Stimulated activated CD4-positive, alpha-beta T cell treated with anti-CD3 and anti-CD28 coated beads, TNF-alpha, amount 100 ng/mL, for 4 hours (primary cell): Measurements from ENCODE around the gene ZCCHC24.

ENCODE experiments used
- DNase-seq, 3 experiments: peaks; one replicate each; pipeline ENCODE4 v3.0.0-alpha.2; 2020; ENCODE audit warnings: low read depth in 3 of 3

Gene ZCCHC24

GRCh38 chr10:79431428-79431827, 14.0 kb downstream of the ZCCHC24 start:
- DNase-seq, result no peak

DNA sequence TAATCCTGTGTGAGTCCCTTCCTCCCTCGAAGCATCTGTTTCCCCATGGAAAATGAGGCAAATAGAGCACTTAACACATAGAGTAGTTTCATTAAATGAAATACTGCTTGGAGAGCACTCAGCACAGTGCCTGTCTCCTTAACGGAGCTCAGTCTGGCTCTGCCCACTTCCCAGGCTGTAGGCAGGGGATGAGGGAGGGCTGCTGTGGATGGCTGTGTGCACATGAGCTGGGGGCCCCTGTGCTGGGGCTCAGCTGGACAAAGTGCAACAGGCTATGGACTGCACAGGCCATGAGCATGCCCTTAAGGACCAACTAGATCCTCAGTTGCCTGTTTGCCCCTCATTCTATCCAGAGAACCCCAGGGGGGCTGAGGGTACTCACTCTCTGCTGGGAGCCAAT, 14.5 kb downstream of the ZCCHC24 start:
- no peak for DNase-seq

- no peak for DNase-seq
Measured at GRCh38 chr10:79430325-79430905, 15.0 kb downstream of the ZCCHC24 start.

- DNase-seq, result no peak
Measured at GRCh38 chr10:79429751-79430150, 15.7 kb downstream of the ZCCHC24 start.

DNA sequence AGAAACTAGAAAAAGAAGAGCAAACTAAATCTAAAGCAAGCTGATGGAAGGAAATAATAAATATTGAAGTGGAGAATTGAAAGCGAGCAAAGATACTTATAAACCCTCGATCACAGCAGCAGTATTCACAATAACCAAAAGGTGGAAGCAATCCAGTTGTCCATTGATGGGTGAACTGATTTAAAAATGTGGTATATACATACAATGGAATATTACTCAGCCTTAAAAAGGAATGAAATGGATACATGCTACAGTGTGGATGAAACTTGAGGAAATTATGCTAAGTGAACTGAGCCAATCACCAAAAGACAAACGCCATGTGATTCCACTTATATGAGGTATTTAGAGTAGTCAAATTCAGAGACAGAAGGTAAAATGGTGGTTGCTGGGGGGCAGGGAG, 17.5 kb downstream of the ZCCHC24 start:
- no peak for DNase-seq

GRCh38 chr10:79425074-79425532, 20.3 kb downstream of the ZCCHC24 start:
- DNase-seq, result no peak

DNA sequence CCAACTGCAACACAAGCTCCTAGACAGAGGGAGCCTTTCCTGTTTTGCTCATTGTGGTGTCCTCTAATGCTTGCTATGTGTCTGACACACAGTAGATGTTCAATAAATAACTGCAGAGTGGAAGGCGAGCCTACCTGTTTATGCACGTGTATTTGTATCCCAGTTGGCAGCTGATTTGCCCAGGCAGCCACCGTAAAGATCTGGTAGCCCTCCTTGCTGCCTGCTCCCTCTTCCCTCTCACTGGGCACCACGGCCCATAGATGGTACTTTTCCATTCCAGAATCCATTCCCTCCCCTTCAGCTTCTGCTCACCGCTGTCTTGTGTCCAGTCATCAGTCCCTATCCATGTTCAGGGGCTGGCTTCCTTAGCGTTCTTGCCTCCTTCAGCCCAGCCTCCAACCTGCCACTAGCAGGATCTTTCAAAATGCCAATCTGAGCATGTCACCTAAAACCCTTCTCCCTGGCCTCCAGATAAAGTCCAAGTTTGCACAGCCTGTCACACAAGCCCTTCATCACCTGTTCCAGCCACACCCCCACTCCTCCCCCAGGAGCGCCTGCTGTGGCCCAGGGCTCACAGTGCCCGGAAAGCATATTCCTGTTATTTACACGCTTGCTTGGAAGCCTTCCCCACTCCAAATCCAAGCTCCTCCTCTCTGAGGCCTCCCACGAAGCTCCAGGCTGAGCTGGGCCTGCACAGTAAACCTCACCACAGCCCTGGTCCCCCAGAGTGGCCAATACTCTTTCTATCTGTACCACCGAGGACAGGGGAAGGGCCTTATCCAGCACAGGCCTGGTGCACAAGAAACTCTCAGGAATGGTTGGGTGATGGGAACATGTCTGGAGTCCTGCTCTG, 21.0 kb downstream of the ZCCHC24 start:
- no peak for DNase-seq

GRCh38 chr10:79422178-79422892, 23.1 kb downstream of the ZCCHC24 start:
- no peak for DNase-seq

- DNase-seq, result no peak
Measured at GRCh38 chr10:79420974-79421688, 24.3 kb downstream of the ZCCHC24 start.

GRCh38 chr10:79418886-79419595, 26.4 kb downstream of the ZCCHC24 start:
- DNase-seq, result no peak

- no peak for DNase-seq
Measured at GRCh38 chr10:79418274-79418673, 27.1 kb downstream of the ZCCHC24 start.

GRCh38 chr10:79417731-79418130, 27.7 kb downstream of the ZCCHC24 start:
- no peak for DNase-seq

GRCh38 chr10:79417266-79417665, 28.2 kb downstream of the ZCCHC24 start:
- DNase-seq, result no peak

DNA sequence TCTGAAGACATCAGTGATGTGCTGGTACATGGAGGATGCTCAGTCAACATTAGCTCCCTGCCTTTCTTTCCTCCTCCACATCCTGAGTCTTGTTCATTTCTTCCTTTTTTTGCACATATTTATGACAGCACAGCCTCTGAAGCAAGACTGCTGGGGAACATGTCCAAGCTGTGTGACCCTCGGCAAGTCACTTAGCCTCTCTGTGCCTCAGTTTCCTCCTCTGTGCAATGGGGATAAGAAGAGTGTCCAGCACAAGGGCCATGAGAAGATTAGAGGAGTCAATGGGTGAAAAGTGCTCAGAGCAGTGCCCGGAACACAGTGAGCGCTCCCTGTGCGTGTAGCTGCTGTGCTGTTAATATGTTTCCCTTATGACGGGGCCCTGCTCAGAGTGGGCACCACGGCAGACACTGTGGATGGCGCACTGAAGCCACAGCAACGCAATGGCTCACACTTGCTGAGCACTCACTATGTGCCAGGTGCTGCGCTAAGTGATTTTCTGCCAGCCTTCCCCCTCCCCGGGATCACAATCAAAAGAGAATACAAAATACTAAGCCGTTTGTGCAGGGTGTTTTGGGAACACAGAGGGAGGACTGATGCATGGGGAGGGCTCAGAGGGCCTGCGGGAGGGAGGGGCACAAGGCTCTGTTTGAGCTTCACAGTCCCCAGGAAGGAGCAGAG, 28.7 kb downstream of the ZCCHC24 start:
- no peak for DNase-seq

GRCh38 chr10:79415736-79416577, 29.5 kb downstream of the ZCCHC24 start:
- no peak for DNase-seq

- DNase-seq, result no peak
Measured at GRCh38 chr10:79414714-79415113, 30.7 kb downstream of the ZCCHC24 start.

- DNase-seq, result no peak
Measured at GRCh38 chr10:79413196-79413595, 32.2 kb downstream of the ZCCHC24 start.

GRCh38 chr10:79412516-79412915, 32.9 kb downstream of the ZCCHC24 start:
- DNase-seq, result no peak

DNA sequence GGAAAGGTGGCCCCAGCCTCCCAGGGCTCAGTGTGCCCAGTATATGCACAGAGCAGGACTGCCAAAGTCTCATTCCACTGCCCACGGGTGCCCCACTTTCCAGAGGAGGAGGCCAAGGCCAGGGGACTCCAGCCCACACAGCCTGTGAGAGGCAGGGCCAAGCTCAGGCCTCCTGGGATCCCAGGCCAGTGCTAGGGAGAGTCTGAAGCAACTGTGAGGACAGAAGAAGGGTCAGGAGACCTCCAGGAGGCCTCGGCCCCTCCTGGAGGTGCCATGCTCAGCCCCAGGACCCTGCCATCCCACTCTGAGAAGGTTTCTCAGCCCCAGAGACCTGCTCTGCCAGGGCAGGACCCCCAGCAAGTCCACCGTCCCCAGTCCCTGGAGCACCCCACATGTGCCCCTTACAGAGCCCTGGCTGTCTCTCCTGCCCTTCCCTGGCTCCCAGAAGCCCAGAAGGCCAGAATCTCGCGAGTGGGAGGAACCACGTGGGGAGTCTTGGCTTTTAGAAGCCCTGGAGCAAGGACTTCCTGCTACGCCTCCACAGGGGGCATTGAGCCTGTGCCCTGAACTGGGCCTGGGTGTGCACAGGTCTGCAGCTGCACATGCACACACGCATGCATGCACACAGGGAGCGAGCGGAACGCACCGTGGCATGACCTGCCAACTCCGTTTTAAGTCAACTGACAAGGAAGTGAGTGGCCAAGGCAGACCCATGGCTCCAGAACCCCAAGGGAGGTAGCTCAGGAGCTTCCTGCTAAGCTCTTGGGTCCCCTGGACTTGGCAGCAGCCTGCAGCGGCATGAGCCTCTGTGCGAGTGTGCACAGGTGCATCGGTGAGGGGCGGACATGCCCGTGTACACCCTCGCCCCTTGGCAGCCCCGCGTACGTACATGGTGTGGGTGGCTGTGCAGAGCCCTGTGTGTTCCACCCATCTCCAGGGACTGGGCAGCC, 33.6 kb downstream of the ZCCHC24 start:
- DNase-seq, result no peak
